ENCODE measurements around the gene MTUS2. TPM values are rescaled to one million over a fixed set of nuclear protein-coding genes. Genes with fewer than 3 reads are reported as not detected.

The MTUS2 gene
- total and polyA plus RNA-seq, 9 of the 15 experiments (the other 6 are each of a cell fraction or from before 2014, with no cell fraction given): 0.01 to 0.28 (median 0.06) TPM; not detected in 1

- BruUV-seq (replicated peaks): no TSS peak
- Histone ChIP-seq H4K20me1 (replicated peaks; ENCODE audit: control insufficient read depth, insufficient read depth, low read length) (no peaks in the 10 kb centered on the region), H3K27ac (ENCODE audit: extremely low read depth, low read depth, low read length) (no peak overlapping the region), H3K9me3 (replicated peaks; ENCODE audit: control insufficient read depth, insufficient read depth, low read depth, low read length) (no peaks in the 10 kb centered on the region), H3K4me3 (no peak overlapping the region), H3K79me2 (ENCODE audit: control insufficient read depth, insufficient read depth, low read length) (no peaks in the 10 kb centered on the region), H3K9me1 (ENCODE audit: control insufficient read depth, insufficient read depth, low read length) (no peaks in the 10 kb centered on the region), H2AFZ (ENCODE audit: low read depth, low read length) (no peak overlapping the region), H3K4me1 (replicated peaks in 1 of 2; ENCODE audit: control insufficient read depth in 2 of 2, insufficient read depth in 2 of 2, low read length in 2 of 2) (peaks cover 0 to 4% of the 10 kb centered on the region in 2 experiments; a peak in 1 of 5 replicates), H3K9ac (ENCODE audit: insufficient read depth in 1 of 2, low read depth in 2 of 2, low read length in 2 of 2) (no peak overlapping the region), H3K36me3 (ENCODE audit: control insufficient read depth, insufficient read depth, low read length) (no peaks in the 10 kb centered on the region), H3K27me3 (ENCODE audit: control insufficient read depth in 2 of 2, insufficient read depth in 2 of 2, low read length in 2 of 2) (peaks cover 0 to 61% of the 10 kb centered on the region in 2 experiments; a peak in 2 of 5 replicates), H3K4me2 (ENCODE audit: insufficient read depth, low read length) (no peak overlapping the region)
- no peak for FAIRE-seq
- TF ChIP-seq ZBTB7A (IDR thresholded peaks at IDR 0.05; ENCODE audit: borderline replicate concordance, control insufficient read depth, low read depth, low read length): no peak
- no peak for TF ChIP-seq ZBTB12 (CRISPR knock-in tag; IDR thresholded peaks at IDR 0.05)
- WGBS (ENCODE audit: insufficient coverage, low coverage, missing lambda C conversion rate): 0% methylated on average over 11 of the region's 13 CpGs
- intact Hi-C loops (cut with micrococcal nuclease) (no loop called here), in situ Hi-C loops (cut with MboI) (no loop called here)
- ATAC-seq: no peak
- POLR2A ChIA-PET: no interaction called here
- DNase-seq (ENCODE audit: extremely low read depth in 1 of 4, low spot score in 3 of 4): no peak
- CTCF ChIA-PET (ENCODE audit: low intra/inter-chr PET ratio): no interaction called here
Observed at GRCh38 chr13:29498426-29499040, 678.4 kb downstream of the MTUS2 start.

GRCh38 chr13:29499506-29500165, 679.5 kb downstream of the MTUS2 start:
- no peak overlapping the region for H2AFZ ChIP-seq (ENCODE audit: low read depth, low read length)
- CTCF ChIA-PET (ENCODE audit: low intra/inter-chr PET ratio): no interaction called here
- no peak overlapping the region for H3K4me3 ChIP-seq
- H3K36me3 ChIP-seq (ENCODE audit: control insufficient read depth, insufficient read depth, low read length): no peaks in the 10 kb centered on the region
- ATAC-seq (no peak), FAIRE-seq (no peak), DNase-seq (ENCODE audit: extremely low read depth in 1 of 4, low spot score in 3 of 4) (no peak)
- H3K27ac ChIP-seq (ENCODE audit: extremely low read depth, low read depth, low read length): no peak overlapping the region
- H3K79me2 ChIP-seq (ENCODE audit: control insufficient read depth, insufficient read depth, low read length): no peaks in the 10 kb centered on the region
- BruUV-seq (replicated peaks): no TSS peak
- WGBS (ENCODE audit: insufficient coverage, low coverage, missing lambda C conversion rate): 0% methylated on average over 7 of the region's 7 CpGs
- intact Hi-C loops (cut with micrococcal nuclease) (no loop called here), in situ Hi-C loops (cut with MboI) (no loop called here)
- no peaks in the 10 kb centered on the region for H3K9me3 ChIP-seq (replicated peaks; ENCODE audit: control insufficient read depth, insufficient read depth, low read depth, low read length)
- H4K20me1 ChIP-seq (replicated peaks; ENCODE audit: control insufficient read depth, insufficient read depth, low read length): no peaks in the 10 kb centered on the region
- POLR2A ChIA-PET: no interaction called here
- H3K27me3 ChIP-seq (ENCODE audit: control insufficient read depth in 2 of 2, insufficient read depth in 2 of 2, low read length in 2 of 2): peaks cover 0 to 63% of the 10 kb centered on the region in 2 experiments; a peak in 2 of 5 replicates
- H3K4me2 ChIP-seq (ENCODE audit: insufficient read depth, low read length): no peak overlapping the region
- H3K4me1 ChIP-seq (replicated peaks in 1 of 2; ENCODE audit: control insufficient read depth in 2 of 2, insufficient read depth in 2 of 2, low read length in 2 of 2): peaks cover 0 to 4% of the 10 kb centered on the region in 2 experiments; a peak in 1 of 5 replicates
- no peaks in the 10 kb centered on the region for H3K9me1 ChIP-seq (ENCODE audit: control insufficient read depth, insufficient read depth, low read length)
- H3K9ac ChIP-seq (ENCODE audit: insufficient read depth in 1 of 2, low read depth in 2 of 2, low read length in 2 of 2): no peak overlapping the region
- no peak for TF ChIP-seq POLR2AphosphoS2 (IDR thresholded peaks at IDR 0.05; ENCODE audit: low read length)
- TF ChIP-seq TRIM28 (IDR thresholded peaks at IDR 0.05): no peak
- TF ChIP-seq ZBTB49 (CRISPR knock-in tag; IDR thresholded peaks at IDR 0.05; ENCODE audit: borderline replicate concordance): no peak
- TF ChIP-seq RBM17 (IDR thresholded peaks at IDR 0.05; ENCODE audit: borderline replicate concordance, low read depth, low read length): no peak
- no peak for TF ChIP-seq LARP7 (IDR thresholded peaks at IDR 0.05)
- TF ChIP-seq THRA (IDR thresholded peaks at IDR 0.05): no peak
- no peak for TF ChIP-seq ZNF583 (CRISPR knock-in tag; IDR thresholded peaks at IDR 0.05)
- no peak for TF ChIP-seq ZNF3 (CRISPR knock-in tag; IDR thresholded peaks at IDR 0.05)

All from K562 (cell line).